GM19372 (cell line): ENCODE data around the gene SPRR5.

Experiments
- ATAC-seq: cut with Tn5 transposase; IDR thresholded peaks from one replicate; pipeline ENCODE4 v1.9.1; 2021; ENCODE audit warnings: mild to moderate bottlenecking, low read depth, moderate library complexity; ENCODE audit not compliant: unreplicated experiment

SPRR5 gene

DNA sequence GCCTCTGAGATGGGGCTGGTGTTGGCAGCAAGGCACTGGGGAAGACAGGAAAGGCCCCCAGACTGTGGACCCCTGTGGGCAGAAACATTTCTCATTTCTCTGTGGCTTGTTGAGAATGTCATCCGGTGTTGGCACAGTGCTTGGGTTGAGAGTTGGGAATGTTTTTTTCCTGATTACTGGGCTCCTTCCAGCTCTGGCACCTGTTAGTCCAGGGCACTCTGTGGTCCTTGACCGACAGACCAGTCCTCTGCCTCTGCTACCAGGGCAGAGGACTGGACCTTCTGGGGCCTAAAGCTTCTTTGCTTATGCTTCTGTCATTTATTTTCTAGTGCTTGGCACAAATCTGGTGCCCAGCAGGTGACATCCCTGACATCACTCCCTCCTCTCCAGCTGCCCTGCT, 4.8 kb upstream of the SPRR5 start:
- no peak for ATAC-seq

DNA sequence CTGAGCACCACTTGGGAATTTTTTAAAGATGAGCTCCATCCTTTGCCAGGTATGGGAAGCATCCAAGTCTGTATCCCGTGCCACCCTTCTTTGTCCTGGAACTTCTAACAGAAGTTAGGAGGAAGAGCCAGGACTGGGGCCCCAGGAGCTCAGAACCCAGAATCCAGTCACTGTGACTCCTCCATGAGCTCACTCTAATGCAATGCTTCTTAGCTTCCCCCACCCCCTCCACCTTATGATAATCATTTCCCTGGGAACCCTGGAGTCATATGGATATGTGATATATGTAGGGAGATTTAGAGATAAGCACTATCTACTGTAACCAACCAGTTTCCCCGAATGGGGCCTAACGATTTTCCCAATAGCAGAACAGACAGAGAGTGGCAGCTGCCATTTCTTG, 758 bp upstream of the SPRR5 start:
- ATAC-seq: no peak

GRCh38 chr1:152951711-152952110, 4.7 kb downstream of the SPRR5 start:
- no peak for ATAC-seq

GRCh38 chr1:152953761-152954160, 6.8 kb downstream of the SPRR5 start:
- ATAC-seq: no peak

GRCh38 chr1:152954436-152954835, 7.4 kb downstream of the SPRR5 start:
- ATAC-seq: no peak

GRCh38 chr1:152957561-152957960, 10.6 kb downstream of the SPRR5 start:
- no peak for ATAC-seq

- no peak for ATAC-seq
These were observed 12.3 kb downstream of the SPRR5 start for GRCh38 chr1:152959273-152959672.

DNA sequence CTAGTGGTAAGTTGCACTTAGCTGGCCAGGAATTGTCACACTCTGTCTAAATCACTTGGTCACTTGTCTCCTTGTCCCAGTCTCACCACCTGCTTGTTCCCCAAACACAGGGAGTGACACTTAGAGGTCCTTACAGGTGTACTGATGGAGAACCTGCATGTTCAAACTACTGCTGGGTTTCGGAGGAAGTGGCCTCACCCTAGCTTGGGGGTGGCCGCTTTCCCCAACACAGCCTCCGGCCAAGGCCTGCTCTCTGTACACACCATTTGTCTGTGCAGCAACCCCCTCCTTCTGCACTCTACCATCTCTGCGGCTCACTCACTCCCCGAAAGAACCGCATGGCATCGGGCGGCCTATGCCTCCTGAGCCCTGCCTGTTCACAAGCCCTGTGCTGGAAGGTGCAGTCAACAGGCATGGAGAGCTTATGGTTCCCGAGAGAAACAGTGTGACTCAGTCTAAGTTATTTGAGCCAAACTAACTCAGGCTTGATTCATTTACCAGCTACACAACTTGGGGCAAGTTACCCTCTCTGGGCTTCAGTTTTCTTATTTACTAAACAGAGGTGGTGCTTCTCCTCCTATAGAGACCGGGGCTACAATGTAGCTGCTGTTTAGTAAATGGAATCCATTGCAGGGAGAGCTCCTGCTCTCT, 12.9 kb downstream of the SPRR5 start:
- no peak for ATAC-seq

GRCh38 chr1:152960452-152961044, 13.5 kb downstream of the SPRR5 start:
- ATAC-seq: no peak

DNA sequence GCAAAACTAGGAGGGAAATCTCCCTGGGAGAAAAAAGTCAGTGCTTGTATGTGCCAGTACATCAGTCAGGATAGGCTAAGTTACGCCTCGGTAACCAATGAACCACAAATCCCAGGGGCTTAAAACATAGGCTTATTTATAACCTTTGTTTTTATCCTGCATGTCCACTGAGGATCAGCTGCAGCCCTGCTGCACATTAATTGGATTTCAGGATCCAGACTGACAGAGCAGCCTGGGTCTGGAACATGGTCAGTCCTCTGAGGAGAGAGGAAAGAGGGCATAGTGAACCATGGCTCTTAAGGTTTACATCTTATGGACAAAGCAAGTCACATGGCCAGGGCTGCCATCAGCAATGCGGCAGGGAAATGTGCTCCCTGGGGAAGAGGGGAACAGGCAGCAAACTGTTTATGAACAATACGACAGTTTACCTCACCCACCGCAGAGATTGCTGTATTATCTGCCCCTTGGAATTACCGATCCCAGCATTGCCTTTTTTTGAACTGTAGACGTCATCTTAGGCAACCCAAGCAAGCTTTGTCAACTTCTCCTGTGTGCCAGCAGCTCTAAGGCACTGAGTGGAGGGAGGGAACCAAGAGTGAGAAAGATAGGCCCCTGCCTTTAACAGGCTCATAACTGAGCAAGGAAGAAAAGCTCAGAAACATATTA, 14.4 kb downstream of the SPRR5 start:
- ATAC-seq: no peak

DNA sequence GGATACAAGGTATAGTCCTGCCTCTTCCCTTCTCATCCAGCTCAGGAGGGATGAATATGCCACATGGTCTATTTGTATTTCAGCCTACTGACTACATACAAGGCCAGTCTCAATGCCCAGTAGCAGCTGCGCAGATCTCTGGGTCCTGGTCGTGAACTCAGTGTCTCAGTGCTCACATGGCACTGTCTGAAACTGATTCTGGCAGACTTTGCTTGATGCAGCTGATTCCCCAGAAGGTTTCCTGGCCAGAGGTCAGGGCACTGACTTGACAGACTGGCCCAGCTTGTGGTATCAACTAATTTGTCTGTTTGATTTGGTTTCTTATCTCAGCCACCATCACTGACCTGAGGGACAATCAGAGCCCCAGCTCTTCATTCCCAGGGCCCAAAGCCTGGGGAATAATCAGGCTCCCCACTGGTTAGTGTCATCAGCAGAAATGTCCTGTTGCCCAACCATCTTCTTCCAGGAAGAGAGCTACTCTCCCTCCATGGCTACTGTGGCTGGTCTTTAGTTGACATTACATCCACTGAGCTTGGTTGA, 15.9 kb downstream of the SPRR5 start:
- no peak for ATAC-seq

GRCh38 chr1:152964536-152964935, 17.5 kb downstream of the SPRR5 start:
- ATAC-seq: no peak

DNA sequence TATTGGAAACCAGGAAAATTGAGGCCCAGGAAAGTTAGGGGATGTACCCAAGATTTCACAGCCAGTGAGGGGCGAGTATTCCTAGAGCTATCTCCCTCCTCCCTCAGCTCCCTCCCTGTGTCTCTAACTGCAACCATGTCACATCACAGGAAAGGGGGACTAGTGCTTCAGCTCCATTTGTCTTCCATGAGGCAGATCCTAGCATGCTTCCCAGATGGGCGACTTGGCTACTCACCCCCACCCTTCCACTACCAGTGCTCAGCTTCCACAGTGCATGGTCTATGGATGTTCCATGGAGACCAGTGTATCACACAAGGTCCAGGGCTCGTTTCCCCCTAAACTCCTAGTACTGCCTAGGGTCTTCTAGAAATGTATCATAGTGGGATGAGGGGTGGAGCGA, 18.8 kb downstream of the SPRR5 start:
- ATAC-seq: no peak

DNA sequence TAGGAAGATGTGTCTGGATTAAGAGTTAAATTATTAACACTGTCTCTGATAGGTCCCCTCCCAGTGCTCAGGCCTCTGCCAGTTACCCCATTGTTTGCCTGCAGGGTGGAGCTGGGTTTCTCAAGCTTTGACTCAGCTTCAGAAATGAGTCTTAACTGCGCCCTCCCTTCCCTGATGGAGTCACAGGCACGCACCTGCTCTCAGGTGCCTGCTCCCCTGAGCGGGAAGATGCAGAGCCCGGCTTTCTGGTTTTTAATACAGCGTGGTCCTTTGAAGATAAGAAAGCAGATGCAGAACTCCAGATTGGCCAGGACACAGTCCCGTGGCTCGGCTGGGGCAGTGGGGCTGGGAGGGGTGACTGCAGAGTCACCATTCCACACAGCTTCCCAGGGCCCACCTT, 20.2 kb downstream of the SPRR5 start:
- no peak for ATAC-seq

- ATAC-seq: peak; percentile 64
These were observed 21.2 kb downstream of the SPRR5 start for GRCh38 chr1:152968248-152968647.

DNA sequence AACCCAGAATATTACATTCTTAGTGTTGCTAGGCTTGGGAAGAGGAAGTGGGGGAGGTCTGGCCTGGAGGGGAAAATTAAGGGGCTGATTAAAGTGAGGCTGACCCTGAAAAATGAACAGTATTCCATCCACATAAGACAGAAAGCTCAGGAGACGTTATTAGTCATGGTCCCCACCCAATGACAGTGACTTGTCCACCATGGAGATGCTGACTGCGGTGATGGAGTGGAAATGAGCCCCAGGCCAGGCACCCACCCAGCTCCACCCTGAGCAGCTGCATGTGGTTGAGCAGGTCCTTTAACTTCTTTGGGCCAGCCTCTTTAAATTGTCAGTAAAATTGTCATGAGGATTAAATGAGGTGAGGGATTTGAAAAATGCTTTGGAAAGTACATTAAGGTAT, 22.0 kb downstream of the SPRR5 start:
- no peak for ATAC-seq

DNA sequence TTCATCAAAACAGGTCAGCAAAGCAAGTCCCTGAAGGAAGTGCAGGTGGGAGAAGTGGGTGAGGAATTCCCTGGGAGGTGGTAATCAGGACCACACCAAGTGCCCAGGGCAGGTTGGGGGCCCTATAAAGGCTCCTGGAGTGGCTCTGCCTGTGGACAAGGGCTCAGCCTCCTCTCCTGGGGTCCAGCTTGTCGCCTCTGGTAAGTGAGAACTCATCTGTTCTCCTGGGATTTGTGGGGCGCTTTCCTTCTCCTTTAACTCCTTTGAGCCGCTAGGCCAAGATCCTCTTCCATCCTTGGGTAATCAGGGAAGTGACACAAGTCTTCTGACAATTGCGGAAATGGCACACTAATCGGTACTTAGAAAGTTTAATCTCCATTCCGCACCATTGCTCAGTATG, 23.5 kb downstream of the SPRR5 start, which contains the start of gene SPRR4:
SPRR4 (plus strand) TSS at position 154 of the 400 bp plus-strand sequence. CDS start 1,243 bp downstream, outside the sequence.
- ATAC-seq: no peak

DNA sequence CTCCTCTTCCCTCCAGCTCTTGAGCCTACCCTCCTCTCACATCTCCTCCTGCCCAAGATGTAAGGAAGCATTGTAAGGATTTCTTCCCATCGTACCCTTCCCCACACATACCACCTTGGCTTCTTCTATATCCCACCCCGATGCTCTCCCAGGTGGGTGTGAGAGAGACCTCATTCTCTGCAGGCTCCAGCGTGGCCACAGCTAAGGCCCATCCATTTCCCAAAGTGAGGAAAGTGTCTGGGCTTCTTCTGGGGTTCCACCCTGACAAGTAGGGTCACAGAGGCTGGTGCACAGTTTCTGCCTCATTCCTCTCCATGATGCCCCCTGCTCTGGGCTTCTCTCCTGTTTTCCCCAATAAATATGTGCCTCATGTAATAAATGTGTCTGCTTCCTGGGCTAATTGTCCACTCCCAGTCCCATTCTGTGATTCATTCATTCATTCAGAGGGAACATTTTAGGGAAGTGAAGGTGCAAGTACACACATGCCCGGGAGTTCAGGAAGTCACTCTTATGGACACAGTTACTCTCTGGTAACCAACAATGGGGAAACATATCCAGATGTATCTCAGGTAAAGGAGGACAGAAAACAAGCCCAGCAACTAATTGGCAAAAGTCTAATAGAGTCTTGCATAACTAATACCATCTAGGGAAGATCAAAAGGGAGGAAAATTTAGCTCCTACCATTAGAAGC, 25.3 kb downstream of the SPRR5 start:
- ATAC-seq: no peak

- no peak for ATAC-seq
These were observed 29.7 kb downstream of the SPRR5 start for GRCh38 chr1:152976688-152977087.

DNA sequence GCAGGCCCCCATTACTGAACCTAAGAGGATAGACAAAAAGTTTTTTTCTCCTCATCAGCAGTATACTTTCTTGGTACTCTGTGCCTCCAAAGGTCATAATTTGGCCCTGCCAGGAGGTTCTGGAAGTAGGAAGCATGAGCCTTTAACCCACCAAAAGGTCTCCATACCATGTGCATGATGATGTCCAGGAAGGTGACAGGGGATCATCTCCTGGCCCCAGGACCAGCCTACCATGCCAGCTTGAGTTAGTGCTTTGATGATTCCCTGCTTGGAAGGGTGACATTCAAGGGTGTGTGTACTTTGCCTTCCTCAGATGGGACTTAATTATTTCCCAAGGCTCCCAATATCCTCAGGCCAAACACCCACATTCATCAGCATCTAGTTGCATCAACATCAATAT, 30.6 kb downstream of the SPRR5 start:
- no peak for ATAC-seq

- ATAC-seq: no peak
These were observed 33.7 kb downstream of the SPRR5 start for GRCh38 chr1:152980676-152981075.
